Measurements from ENCODE around the gene SMOC1.

Gene SMOC1

GRCh38 chr14:69990323-69990722 is 111.1 kb downstream of the SMOC1 start:
- H3K9me3 ChIP-seq (ENCODE audit: low read length): no peaks in the 10 kb centered on the region
- no peak overlapping the region for H3K9ac ChIP-seq (ENCODE audit: low read length)
- H3K27ac ChIP-seq (ENCODE audit: low read depth, low read length): no peak overlapping the region
- H3K4me1 ChIP-seq (ENCODE audit: insufficient read depth, low read length): no peaks in the 10 kb centered on the region
- H3K36me3 ChIP-seq (ENCODE audit: insufficient read depth, low read length): no peaks in the 10 kb centered on the region
- H3K27me3 ChIP-seq (ENCODE audit: control insufficient read depth in 1 of 2, insufficient read depth in 2 of 2, low read length in 2 of 2): no peaks in the 10 kb centered on the region
- no peak overlapping the region for H3K4me3 ChIP-seq (ENCODE audit: low read depth in 1 of 2, low read length in 2 of 2)

GRCh38 chr14:69991422-69991821 is 112.2 kb downstream of the SMOC1 start:
- no peaks in the 10 kb centered on the region for H3K36me3 ChIP-seq (ENCODE audit: insufficient read depth, low read length)
- no peak overlapping the region for H3K4me3 ChIP-seq (ENCODE audit: low read depth in 1 of 2, low read length in 2 of 2)
- no peaks in the 10 kb centered on the region for H3K4me1 ChIP-seq (ENCODE audit: insufficient read depth, low read length)
- no peaks in the 10 kb centered on the region for H3K27me3 ChIP-seq (ENCODE audit: control insufficient read depth in 1 of 2, insufficient read depth in 2 of 2, low read length in 2 of 2)
- H3K9ac ChIP-seq (ENCODE audit: low read length): no peak overlapping the region
- H3K9me3 ChIP-seq (ENCODE audit: low read length): no peaks in the 10 kb centered on the region
- H3K27ac ChIP-seq (ENCODE audit: low read depth, low read length): no peak overlapping the region

GRCh38 chr14:69992564-69992963 is 113.3 kb downstream of the SMOC1 start:
- H3K27me3 ChIP-seq (ENCODE audit: control insufficient read depth in 1 of 2, insufficient read depth in 2 of 2, low read length in 2 of 2): no peaks in the 10 kb centered on the region
- no peak overlapping the region for H3K4me3 ChIP-seq (ENCODE audit: low read depth in 1 of 2, low read length in 2 of 2)
- H3K9me3 ChIP-seq (ENCODE audit: low read length): no peaks in the 10 kb centered on the region
- no peak overlapping the region for H3K9ac ChIP-seq (ENCODE audit: low read length)
- no peak overlapping the region for H3K27ac ChIP-seq (ENCODE audit: low read depth, low read length)
- H3K4me1 ChIP-seq (ENCODE audit: insufficient read depth, low read length): no peaks in the 10 kb centered on the region
- no peaks in the 10 kb centered on the region for H3K36me3 ChIP-seq (ENCODE audit: insufficient read depth, low read length)

GRCh38 chr14:69993326-69993725 is 114.1 kb downstream of the SMOC1 start:
- H3K9ac ChIP-seq (ENCODE audit: low read length): no peak overlapping the region
- no peaks in the 10 kb centered on the region for H3K27me3 ChIP-seq (ENCODE audit: control insufficient read depth in 1 of 2, insufficient read depth in 2 of 2, low read length in 2 of 2)
- no peaks in the 10 kb centered on the region for H3K9me3 ChIP-seq (ENCODE audit: low read length)
- H3K27ac ChIP-seq (ENCODE audit: low read depth, low read length): no peak overlapping the region
- no peaks in the 10 kb centered on the region for H3K36me3 ChIP-seq (ENCODE audit: insufficient read depth, low read length)
- H3K4me1 ChIP-seq (ENCODE audit: insufficient read depth, low read length): no peaks in the 10 kb centered on the region
- no peak overlapping the region for H3K4me3 ChIP-seq (ENCODE audit: low read depth in 1 of 2, low read length in 2 of 2)

GRCh38 chr14:69994002-69994401 is 114.8 kb downstream of the SMOC1 start:
- no peaks in the 10 kb centered on the region for H3K27me3 ChIP-seq (ENCODE audit: control insufficient read depth in 1 of 2, insufficient read depth in 2 of 2, low read length in 2 of 2)
- H3K9me3 ChIP-seq (ENCODE audit: low read length): no peaks in the 10 kb centered on the region
- no peak overlapping the region for H3K9ac ChIP-seq (ENCODE audit: low read length)
- no peaks in the 10 kb centered on the region for H3K36me3 ChIP-seq (ENCODE audit: insufficient read depth, low read length)
- no peak overlapping the region for H3K4me3 ChIP-seq (ENCODE audit: low read depth in 1 of 2, low read length in 2 of 2)
- no peaks in the 10 kb centered on the region for H3K4me1 ChIP-seq (ENCODE audit: insufficient read depth, low read length)
- H3K27ac ChIP-seq (ENCODE audit: low read depth, low read length): no peak overlapping the region

DNA sequence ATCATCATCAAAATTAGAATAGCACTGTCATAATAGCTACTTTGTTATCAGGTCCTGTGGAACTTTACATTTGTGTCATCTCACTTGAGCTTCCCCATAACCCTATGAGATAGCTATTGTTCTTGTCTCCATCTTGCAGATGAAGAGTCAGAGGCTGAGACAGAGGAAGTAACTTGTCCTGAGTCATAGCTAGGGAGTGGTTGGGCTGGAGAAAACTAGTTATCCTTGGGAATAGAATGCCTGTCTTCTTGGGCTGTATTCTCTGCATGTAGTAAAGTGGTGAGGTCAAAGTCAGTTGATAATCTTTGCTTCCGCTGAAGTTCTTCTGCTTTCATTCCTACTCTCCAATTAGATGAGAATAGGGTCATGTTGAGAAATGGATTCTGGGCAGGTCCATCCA is 117.0 kb downstream of the SMOC1 start:
- Histone ChIP-seq H3K9ac (ENCODE audit: low read length) (no peak overlapping the region), H3K4me3 (ENCODE audit: low read depth in 1 of 2, low read length in 2 of 2) (no peak overlapping the region), H3K36me3 (ENCODE audit: insufficient read depth, low read length) (no peaks in the 10 kb centered on the region), H3K27me3 (ENCODE audit: control insufficient read depth in 1 of 2, insufficient read depth in 2 of 2, low read length in 2 of 2) (no peaks in the 10 kb centered on the region), H3K4me1 (ENCODE audit: insufficient read depth, low read length) (no peaks in the 10 kb centered on the region), H3K27ac (ENCODE audit: low read depth, low read length) (no peak overlapping the region), H3K9me3 (ENCODE audit: low read length) (no peaks in the 10 kb centered on the region)

DNA sequence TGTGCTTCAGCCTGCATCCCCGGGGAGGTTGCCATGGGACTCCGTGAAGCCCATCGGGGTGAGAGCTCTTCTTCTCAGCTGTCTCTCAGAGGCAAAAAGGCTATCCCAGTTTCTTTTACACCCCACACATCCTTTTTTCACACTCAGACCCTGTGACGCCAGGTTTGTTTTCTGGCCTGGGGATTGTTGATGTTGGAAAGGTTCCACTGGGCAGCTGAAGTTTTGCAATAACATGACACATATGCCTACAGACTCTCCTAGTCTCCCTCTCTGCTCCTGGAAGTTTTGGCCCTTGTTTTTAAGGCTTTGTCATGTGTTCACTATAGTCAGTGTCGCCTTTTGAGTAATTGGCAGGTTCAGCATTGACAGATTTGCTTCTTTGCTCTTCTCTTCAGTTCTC is 118.6 kb downstream of the SMOC1 start:
- Histone ChIP-seq H3K4me1 (ENCODE audit: insufficient read depth, low read length) (no peaks in the 10 kb centered on the region), H3K36me3 (ENCODE audit: insufficient read depth, low read length) (no peaks in the 10 kb centered on the region), H3K27ac (ENCODE audit: low read depth, low read length) (no peak overlapping the region), H3K9me3 (ENCODE audit: low read length) (no peaks in the 10 kb centered on the region), H3K4me3 (ENCODE audit: low read depth in 1 of 2, low read length in 2 of 2) (no peak overlapping the region), H3K9ac (ENCODE audit: low read length) (no peak overlapping the region), H3K27me3 (ENCODE audit: control insufficient read depth in 1 of 2, insufficient read depth in 2 of 2, low read length in 2 of 2) (no peaks in the 10 kb centered on the region)

DNA sequence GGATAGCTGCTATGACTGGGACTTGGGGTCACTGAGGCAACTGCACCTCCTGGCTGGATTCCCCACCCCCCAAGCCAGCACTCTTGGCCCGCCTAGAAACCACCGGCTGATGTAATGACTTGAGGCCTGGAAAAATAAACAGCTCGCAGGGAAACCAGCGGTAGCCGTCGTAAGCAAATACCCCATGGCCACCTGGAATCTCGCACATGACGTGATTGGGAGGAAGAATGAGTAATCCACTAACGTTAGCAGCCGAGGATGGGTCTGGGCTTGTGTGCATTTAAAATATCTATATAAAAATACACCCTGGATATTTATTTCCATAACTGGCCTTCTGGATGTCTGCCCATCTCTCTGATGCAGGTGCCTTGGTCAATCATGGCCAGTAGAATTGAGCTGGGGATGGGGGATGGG is 120.1 kb downstream of the SMOC1 start:
- H3K27me3 ChIP-seq (ENCODE audit: control insufficient read depth in 1 of 2, insufficient read depth in 2 of 2, low read length in 2 of 2): no peaks in the 10 kb centered on the region
- no peak overlapping the region for H3K9ac ChIP-seq (ENCODE audit: low read length)
- H3K4me1 ChIP-seq (ENCODE audit: insufficient read depth, low read length): no peaks in the 10 kb centered on the region
- no peaks in the 10 kb centered on the region for H3K36me3 ChIP-seq (ENCODE audit: insufficient read depth, low read length)
- H3K27ac ChIP-seq (ENCODE audit: low read depth, low read length): no peak overlapping the region
- H3K4me3 ChIP-seq (ENCODE audit: low read depth in 1 of 2, low read length in 2 of 2): no peak overlapping the region
- no peaks in the 10 kb centered on the region for H3K9me3 ChIP-seq (ENCODE audit: low read length)

DNA sequence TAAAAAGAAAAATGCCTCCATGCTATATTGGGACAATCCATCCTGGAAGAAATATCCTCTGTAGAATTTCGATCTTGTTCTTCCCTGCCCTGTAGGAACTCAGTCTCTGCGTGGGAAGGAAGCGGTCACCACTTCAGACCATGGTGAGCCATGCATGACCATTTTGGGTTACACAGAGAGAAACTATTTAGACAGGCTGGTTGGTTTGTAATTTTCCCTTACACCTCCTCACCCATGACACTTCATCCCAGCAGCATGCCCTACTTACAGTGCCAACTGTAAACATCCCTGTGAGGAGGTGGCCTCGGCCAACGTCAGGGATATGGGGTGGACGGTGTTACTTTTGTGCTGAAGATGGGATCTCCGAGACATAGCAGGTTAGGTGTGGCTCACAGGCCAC is 121.4 kb downstream of the SMOC1 start:
- Histone ChIP-seq H3K27ac (ENCODE audit: low read depth, low read length) (no peak overlapping the region), H3K27me3 (ENCODE audit: control insufficient read depth in 1 of 2, insufficient read depth in 2 of 2, low read length in 2 of 2) (no peaks in the 10 kb centered on the region), H3K9ac (ENCODE audit: low read length) (no peak overlapping the region), H3K36me3 (ENCODE audit: insufficient read depth, low read length) (no peaks in the 10 kb centered on the region), H3K4me1 (ENCODE audit: insufficient read depth, low read length) (no peaks in the 10 kb centered on the region), H3K9me3 (ENCODE audit: low read length) (no peaks in the 10 kb centered on the region), H3K4me3 (ENCODE audit: low read depth in 1 of 2, low read length in 2 of 2) (no peak overlapping the region)

DNA sequence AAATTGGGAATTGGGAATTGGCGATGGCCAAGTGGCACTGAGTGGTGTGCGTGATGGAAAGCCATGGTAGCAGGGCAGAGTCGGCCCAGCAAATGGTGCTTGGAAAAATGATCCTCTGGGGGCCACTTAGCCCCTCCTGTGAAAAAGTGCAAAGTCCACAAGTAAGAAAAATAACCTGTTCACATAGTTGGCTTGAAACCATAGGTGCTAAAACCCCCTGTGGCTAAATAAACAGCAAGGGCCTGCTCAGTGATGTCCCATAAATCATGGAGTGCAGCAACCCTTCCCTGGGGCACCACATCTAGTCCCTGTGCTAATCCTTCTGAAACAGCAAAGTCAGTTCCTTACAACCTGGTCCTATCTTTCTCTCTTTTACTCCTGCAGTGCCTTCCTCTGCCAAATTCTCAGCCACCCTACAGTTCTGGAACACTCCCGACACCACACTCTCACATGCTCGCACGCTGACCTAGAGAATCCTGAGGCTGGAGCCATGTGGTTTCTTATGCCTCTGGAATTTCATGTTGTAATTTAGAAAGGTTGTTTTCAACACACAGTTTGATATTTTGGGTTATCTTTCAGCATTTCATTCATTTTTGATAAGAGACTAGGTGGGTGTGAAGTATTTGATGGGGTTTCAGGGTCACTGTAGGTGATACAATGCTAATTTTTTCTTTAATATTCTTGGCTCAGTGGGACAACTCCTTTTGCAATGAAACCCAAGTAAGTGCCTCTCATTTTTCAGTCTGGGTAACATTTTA is 123.6 kb downstream of the SMOC1 start:
- Histone ChIP-seq H3K4me1 (ENCODE audit: insufficient read depth, low read length) (no peaks in the 10 kb centered on the region), H3K36me3 (ENCODE audit: insufficient read depth, low read length) (no peaks in the 10 kb centered on the region), H3K27me3 (ENCODE audit: control insufficient read depth in 1 of 2, insufficient read depth in 2 of 2, low read length in 2 of 2) (no peaks in the 10 kb centered on the region), H3K9ac (ENCODE audit: low read length) (no peak overlapping the region), H3K27ac (ENCODE audit: low read depth, low read length) (no peak overlapping the region), H3K4me3 (ENCODE audit: low read depth in 1 of 2, low read length in 2 of 2) (no peak overlapping the region), H3K9me3 (ENCODE audit: low read length) (no peaks in the 10 kb centered on the region)

- H3K9me3 ChIP-seq (ENCODE audit: low read length): no peaks in the 10 kb centered on the region
- H3K9ac ChIP-seq (ENCODE audit: low read length): no peak overlapping the region
- no peaks in the 10 kb centered on the region for H3K27me3 ChIP-seq (ENCODE audit: control insufficient read depth in 1 of 2, insufficient read depth in 2 of 2, low read length in 2 of 2)
- no peak overlapping the region for H3K27ac ChIP-seq (ENCODE audit: low read depth, low read length)
- H3K4me3 ChIP-seq (ENCODE audit: low read depth in 1 of 2, low read length in 2 of 2): no peak overlapping the region
- peaks cover 14% of the 10 kb centered on the region for H3K4me1 ChIP-seq (ENCODE audit: insufficient read depth, low read length)
- no peaks in the 10 kb centered on the region for H3K36me3 ChIP-seq (ENCODE audit: insufficient read depth, low read length)
Measured at GRCh38 chr14:70004791-70005190, 125.6 kb downstream of the SMOC1 start.

DNA sequence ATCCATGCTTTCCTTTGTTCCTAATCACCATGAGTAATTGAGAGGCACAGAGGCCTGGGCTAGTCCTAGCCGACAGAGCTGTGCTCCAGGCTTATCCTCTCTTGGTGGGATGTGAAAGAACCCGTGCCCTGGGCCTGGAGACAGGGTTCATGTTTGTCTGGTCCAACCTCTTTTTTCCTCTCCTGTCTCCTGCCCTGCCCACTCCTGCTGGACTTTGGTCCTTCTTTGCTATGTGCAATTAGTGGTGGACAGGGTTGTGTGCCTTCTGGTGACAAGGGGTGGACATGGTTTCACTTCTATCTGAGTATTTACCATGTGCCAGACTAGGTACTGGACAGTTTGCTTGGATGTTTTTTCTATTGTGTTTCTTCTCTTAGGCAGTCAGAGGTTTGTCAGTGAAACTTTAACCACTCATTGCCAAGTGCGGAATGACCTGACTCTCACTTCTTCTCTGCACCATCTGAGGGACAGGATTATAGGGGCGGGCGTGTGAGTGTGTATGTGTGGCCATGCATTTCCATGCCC is 126.1 kb downstream of the SMOC1 start:
- Histone ChIP-seq H3K4me1 (ENCODE audit: insufficient read depth, low read length) (peaks cover 14% of the 10 kb centered on the region), H3K4me3 (ENCODE audit: low read depth in 1 of 2, low read length in 2 of 2) (no peak overlapping the region), H3K27me3 (ENCODE audit: control insufficient read depth in 1 of 2, insufficient read depth in 2 of 2, low read length in 2 of 2) (no peaks in the 10 kb centered on the region), H3K9ac (ENCODE audit: low read length) (no peak overlapping the region), H3K27ac (ENCODE audit: low read depth, low read length) (no peak overlapping the region), H3K9me3 (ENCODE audit: low read length) (no peaks in the 10 kb centered on the region), H3K36me3 (ENCODE audit: insufficient read depth, low read length) (no peaks in the 10 kb centered on the region)
